ENCODE results near the gene STX8. TPM values are rescaled to one million over a fixed set of nuclear protein-coding genes. Genes with fewer than 3 reads are reported as not detected.
A peak's percentile ranks its signal among the peaks of the same experiment; 100 is the strongest.

Gene STX8
- total and polyA plus RNA-seq, 12 donors = 53.3 to 80.1 (median 63.9) TPM

GRCh38 chr17:9594065-9594464 is 18.4 kb upstream of the STX8 start:
- H3K27ac ChIP-seq = no peak overlapping the region
- peaks cover 0 to 4% (median 0%) of the 10 kb centered on the region in 7 donors for H3K27me3 ChIP-seq
- TF ChIP-seq CTCF (IDR thresholded peaks at IDR 0.05) = no peak
- no peak for DNase-seq
- intact Hi-C loops (cut with DNase I) = no loop called here
- no peak overlapping the region for H3K4me3 ChIP-seq
- no peaks in the 10 kb centered on the region for H3K4me1 ChIP-seq
- no peaks in the 10 kb centered on the region for H3K9me3 ChIP-seq
- 73 to 74% methylated on average over 6 of the region's 6 CpGs for WGBS, 2 donors
- H3K36me3 ChIP-seq = no peaks in the 10 kb centered on the region
- no peak for ATAC-seq

- Histone ChIP-seq H3K4me3 (no peak overlapping the region), H3K36me3 (no peaks in the 10 kb centered on the region), H3K27ac (no peak overlapping the region), H3K4me1 (no peaks in the 10 kb centered on the region), H3K27me3 (no peaks in the 10 kb centered on the region), H3K9me3 (no peaks in the 10 kb centered on the region)
- intact Hi-C loops (cut with DNase I) = no loop called here
- ATAC-seq (no peak), DNase-seq (no peak)
- no peak for TF ChIP-seq CTCF (IDR thresholded peaks at IDR 0.05)
- 89 to 93% methylated on average over 10 of the region's 10 CpGs for WGBS, 2 donors
Measured at GRCh38 chr17:9587969-9588656, 12.5 kb upstream of the STX8 start.

GRCh38 chr17:9577373-9577709 is 1.7 kb upstream of the STX8 start:
- Histone ChIP-seq H3K9me3 (no peaks in the 10 kb centered on the region), H3K27ac (peak overlapping the region in 2 of 10 donors; percentile 28 to 65), H3K36me3 (no peaks in the 10 kb centered on the region), H3K4me3 (peak overlapping the region in 6 of 10 donors; percentile 64 to 98 (median 76)), H3K4me1 (peaks cover 0 to 32% (median 22%) of the 10 kb centered on the region in 9 donors), H3K27me3 (no peaks in the 10 kb centered on the region)
- no peak for TF ChIP-seq CTCF (IDR thresholded peaks at IDR 0.05)
- ATAC-seq (no peak), DNase-seq (no peak)
- intact Hi-C loops (cut with DNase I) = loop anchor here in 1 of 10 donors (5.0 kb wide), 1 partner anchor 1040 kb away; no protein-coding TSS in a partner anchor
- WGBS, 2 donors = 13 to 16% methylated on average over 4 of the region's 4 CpGs

- Histone ChIP-seq H3K4me1 (peaks cover 0 to 32% (median 22%) of the 10 kb centered on the region in 9 donors), H3K9me3 (no peaks in the 10 kb centered on the region), H3K27me3 (no peaks in the 10 kb centered on the region), H3K36me3 (no peaks in the 10 kb centered on the region), H3K27ac (peak within 1 kb of the TSS in 9 of 10 donors; percentile 13 to 86 (median 61)), H3K4me3 (peak within 1 kb of the TSS; percentile 48 to 98 (median 74))
- peak; percentile 39 to 83 (median 66) for TF ChIP-seq CTCF (IDR thresholded peaks at IDR 0.05)
- 3 to 4% methylated on average over 38 of the region's 38 CpGs for WGBS, 2 donors
- intact Hi-C loops (cut with DNase I) = loop anchor here in 1 of 10 donors (5.0 kb wide), 1 partner anchor 1041 kb away; no protein-coding TSS in a partner anchor
- peak; percentile 69 to 80 for DNase-seq
- peak; percentile 72 to 96 (median 87) for ATAC-seq
Measured at GRCh38 chr17:9576521-9577372, 1.1 kb upstream of the STX8 start, which contains the start of gene CFAP52. Gene CFAP52 (plus strand): TSS chr17:9576642. CDS start chr17:9576696, 54 bp downstream.
